GM12892 (cell line): ENCODE results near the gene GGNBP2.

ENCODE experiments used
- POLR2A ChIP-seq: IDR thresholded peaks from 2 replicates; pipeline ENCODE4 v1.6.1; 2011; ENCODE audit warnings: low read depth, low read length, control low read depth
- POLR2AphosphoS5 ChIP-seq: IDR thresholded peaks from 2 replicates; pipeline ENCODE4 v1.6.1; 2011; ENCODE audit warnings: low read depth, low read length, control low read depth
- TAF1 ChIP-seq: IDR thresholded peaks from 2 replicates; pipeline ENCODE4 v1.6.1; 2011; ENCODE audit warnings: low read depth, mild to moderate bottlenecking, control low read depth, low read length, borderline replicate concordance

DNA sequence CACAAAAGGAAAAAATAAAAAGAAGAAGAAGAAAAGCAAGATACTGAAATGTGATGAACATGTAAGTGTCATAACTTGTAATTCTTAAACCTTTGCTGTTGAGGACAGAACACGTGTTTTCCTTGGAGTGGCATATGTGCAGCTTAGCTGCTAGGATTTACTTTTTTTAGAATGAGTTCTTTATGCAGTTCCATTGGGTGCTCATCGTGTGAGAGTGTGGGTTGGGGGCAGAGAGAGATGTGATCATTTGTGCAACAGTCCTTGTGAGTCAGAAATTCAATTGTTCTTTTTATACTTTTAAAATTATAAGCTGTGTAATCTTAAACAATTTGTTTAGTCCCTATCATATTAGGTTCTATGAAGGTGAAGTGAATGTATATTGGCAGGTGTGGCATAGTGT is 41.4 kb downstream of the GGNBP2 start:
- TF ChIP-seq POLR2A = no peak
- TF ChIP-seq TAF1 = no peak
- no peak for TF ChIP-seq POLR2AphosphoS5
